ENCODE measurements around the gene MYMX.
"Not testable (repeated sequence)": the region's sequence is repeated elsewhere in the genome, so short reads cannot be mapped to it uniquely, and the experiment has no call there.

Gene MYMX

GRCh38 chr6:44220913-44221290, 4.2 kb downstream of the MYMX start:
- DNase-seq: no peak

- peak; percentile 85 for DNase-seq
These were observed 4.7 kb downstream of the MYMX start for GRCh38 chr6:44221291-44221960.

GRCh38 chr6:44221961-44222335, 5.2 kb downstream of the MYMX start:
- DNase-seq: no peak

DNA sequence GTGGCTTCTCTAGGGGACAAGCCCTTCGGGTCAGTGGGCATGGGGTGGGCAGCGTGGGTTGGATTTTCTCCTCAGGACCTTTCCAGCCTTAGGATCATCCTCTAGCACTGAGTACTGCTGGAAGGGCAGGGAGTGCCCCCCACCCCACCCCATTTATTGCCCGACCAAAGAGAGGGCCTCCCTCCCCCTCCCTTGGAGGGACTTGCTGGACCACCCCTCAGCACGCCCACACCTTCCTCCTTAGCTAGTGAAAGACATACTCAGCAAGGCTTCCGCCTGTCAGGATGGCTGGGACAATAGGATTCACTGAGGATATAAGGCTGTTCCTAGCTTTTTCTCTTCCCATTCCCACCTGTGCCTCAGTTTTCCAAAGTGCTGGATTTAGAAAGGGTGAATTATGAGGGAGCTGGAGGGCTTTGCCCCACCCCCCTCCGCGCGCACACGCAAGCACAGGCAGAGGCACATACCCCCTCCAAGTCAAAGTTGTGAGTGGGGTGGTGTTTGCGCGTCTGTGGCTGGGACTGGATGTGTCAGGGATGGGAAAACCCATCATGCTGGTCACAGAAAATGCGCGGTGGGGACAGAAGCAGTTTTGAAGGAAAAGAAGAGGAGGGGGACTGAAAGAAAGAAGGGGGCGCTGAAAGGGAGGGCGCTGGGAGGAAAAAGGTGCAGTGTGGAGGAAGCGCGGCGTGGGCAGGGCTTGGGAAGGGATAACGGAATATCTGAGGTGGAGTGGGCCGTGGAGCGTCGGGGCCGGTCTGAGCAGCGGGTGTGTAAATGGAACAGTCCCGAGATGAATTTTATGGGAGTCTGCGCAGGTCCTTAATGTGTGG, 6.0 kb downstream of the MYMX start:
- peak; percentile 43 for DNase-seq

- DNase-seq: peak; percentile 91
These were observed 6.7 kb downstream of the MYMX start, which contains the start of gene SLC29A1 for GRCh38 chr6:44223319-44224028. TSS of gene SLC29A1 (plus strand) at chr6:44223595. CDS start at chr6:44227314, 3,719 bp downstream.

GRCh38 chr6:44224029-44224964, 7.6 kb downstream of the MYMX start:
- DNase-seq: no peak

GRCh38 chr6:44224965-44225305, 8.2 kb downstream of the MYMX start:
- no peak for DNase-seq

DNA sequence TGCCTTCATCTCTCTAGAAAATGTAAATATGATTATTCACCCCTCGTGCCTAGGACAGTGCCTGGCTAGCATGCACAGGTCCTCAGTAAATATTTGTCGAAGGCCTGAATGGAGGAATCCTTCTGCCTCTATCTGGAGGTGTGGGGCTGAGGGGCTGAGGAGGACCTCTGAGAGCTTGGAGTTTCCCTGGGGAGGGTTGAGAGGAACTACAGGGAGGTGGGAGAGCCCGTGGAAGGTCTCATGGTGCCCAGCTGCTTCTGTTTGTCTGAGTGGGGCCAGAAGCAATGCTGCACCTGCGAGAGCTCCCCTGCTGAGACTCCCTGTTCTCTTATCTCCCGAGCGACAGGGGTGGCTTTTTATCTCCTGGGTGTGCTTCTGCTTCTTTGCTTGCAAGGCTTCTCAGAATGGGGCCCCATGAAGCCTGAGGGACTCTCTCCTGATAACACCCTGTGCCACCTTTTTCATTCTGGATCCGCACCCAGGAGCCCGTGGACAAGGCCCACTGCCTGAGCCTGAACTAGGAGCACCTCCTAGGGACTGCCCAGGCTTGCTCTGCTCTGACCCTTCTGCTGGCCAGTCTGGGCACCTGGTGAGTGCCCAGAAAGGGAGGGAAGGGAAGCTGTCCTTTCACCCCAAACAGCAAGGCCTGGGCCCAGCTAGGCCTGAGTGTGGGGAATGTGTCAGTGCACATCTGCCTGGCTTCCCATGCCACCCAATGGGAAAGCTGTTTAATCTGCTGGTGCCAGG, 9.0 kb downstream of the MYMX start:
- no peak for DNase-seq

DNA sequence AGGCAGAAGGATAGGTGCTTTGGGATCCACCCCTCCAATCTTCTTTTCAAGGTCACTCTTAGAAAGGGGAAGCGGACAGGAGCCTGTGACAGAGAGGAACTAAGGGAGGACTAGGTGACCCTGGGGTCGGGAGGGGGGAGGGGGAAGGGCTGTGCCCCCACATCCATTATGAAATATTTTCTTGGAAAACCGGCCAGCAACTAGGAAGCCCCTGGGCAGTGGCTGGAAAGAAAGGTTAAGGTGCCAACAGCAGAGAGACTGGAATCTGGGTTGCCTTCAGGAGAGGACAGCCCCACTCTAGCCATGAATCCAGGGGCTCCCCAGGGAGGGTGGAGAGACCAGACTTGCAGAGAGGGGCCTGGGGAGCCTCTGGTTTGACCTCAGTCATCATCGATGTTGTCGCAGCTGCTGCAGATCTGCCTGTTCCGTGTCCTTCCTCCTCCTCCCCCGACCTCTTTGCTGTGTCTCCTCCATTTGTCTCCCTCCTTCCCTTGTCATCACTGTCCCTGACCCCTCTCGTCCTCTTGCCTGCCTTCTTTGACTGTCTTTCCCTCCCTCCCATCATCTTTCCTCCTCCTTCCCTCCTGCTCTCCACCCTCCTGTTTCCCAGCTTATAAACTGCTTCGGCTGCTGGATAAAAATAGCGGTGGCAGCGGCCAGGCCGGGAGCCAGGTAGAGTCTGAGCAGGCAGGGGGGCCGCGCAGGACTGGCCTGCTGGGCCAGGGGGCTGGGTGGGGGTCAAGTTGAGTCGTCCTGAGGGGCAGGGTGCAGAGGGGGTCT, 9.8 kb downstream of the MYMX start:
- no peak for DNase-seq

DNA sequence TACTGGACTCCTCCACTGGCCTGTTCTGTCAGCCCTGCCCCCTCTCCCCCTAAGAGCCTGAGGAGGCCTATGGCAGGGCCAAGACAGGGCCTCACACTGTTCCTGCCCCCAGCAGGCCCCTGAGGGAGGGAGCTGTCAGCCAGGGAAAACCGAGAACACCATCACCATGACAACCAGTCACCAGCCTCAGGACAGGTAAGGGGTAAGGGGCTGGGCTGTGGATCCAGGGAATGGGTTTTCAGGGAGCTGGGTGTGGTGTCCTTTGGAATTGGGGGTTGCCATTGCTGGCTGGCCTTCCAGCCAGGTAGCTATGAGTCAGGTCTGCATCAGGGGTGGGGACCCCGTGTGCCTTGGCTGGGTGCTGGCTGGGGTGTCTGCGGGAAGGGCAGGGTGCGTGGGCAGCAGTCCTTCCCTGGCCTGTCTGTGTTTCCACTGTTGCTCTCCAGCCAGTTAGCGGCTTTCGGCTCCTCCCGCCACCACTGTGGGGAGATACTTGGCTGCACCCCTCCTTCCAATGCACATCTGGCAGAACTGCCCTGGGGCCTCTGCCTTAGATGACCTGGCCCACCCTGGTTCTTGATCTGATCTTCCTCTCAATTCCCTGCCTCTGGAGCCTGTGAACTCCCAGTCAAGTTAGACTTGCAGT, 10.5 kb downstream of the MYMX start:
- no peak for DNase-seq

- no peak for DNase-seq
These were observed 11.3 kb downstream of the MYMX start for GRCh38 chr6:44228031-44228430.

DNA sequence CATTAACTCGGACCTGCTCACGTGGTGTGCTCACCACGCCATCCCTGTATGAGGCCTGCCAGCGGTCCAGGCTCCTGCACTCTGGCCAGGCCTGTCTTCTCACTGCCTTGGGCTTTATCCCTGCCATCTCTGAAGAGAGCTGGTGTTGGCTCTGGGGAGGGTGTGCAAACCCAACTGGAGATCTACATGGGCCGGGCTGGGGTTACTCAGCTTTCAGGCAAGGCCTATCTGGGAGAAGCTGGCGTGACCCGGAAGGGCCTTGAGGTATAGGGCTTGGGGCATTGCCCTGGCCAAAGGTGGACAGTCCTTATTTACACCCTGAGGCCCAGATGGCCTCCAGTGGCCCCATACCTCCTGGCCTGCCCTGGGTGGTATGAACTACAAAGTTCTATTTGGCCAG, 11.7 kb downstream of the MYMX start:
- DNase-seq: no peak

GRCh38 chr6:44228836-44229235, 12.1 kb downstream of the MYMX start:
- DNase-seq: no peak

GRCh38 chr6:44229376-44230033, 12.8 kb downstream of the MYMX start:
- no peak for DNase-seq

DNA sequence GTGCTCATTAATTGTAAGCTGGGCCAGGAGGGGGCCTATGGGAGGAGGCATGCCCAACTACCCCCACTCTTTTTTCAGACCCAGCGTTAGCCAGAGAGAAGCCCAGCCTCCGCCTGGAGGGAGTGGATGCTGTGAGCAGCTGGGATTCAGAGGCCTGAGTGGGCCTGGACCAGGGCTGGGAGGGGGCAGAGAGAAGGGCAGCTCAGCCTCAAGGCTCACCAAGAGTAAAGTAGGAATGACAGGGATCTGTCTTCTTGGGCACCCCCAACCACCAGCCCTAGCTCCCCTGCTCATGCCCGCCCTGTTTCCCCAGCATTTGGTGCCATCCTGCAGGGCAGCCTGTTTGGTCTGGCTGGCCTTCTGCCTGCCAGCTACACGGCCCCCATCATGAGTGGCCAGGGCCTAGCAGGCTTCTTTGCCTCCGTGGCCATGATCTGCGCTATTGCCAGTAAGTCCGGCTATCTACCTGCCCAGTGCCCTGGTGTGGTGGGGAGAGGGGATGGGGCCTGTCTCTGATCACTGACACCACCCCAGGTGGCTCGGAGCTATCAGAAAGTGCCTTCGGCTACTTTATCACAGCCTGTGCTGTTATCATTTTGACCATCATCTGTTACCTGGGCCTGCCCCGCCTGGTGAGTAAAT, 13.4 kb downstream of the MYMX start:
- no peak for DNase-seq

DNA sequence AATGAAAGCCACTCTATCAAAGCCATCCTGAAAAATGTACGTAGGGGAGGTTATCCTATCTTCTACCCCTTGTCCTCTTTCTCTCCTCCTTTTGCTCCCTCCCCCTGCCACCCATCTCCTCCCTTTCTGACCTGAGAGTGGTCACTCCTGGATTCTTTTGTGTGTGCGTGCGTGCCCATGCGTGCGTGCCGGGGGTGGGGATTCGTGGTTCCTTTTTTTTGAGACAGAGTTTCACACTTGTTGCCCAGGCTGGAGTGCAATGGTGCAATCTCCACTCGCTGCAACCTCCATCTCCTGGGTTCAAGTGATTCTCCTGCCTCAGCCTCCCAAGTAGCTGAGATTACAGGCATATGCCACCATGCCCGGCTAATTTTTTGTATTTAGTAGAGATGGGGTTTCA, 14.7 kb downstream of the MYMX start:
- DNase-seq: not testable (repeated sequence)

GRCh38 chr6:44232676-44233566, 16.2 kb downstream of the MYMX start:
- no peak for DNase-seq

DNA sequence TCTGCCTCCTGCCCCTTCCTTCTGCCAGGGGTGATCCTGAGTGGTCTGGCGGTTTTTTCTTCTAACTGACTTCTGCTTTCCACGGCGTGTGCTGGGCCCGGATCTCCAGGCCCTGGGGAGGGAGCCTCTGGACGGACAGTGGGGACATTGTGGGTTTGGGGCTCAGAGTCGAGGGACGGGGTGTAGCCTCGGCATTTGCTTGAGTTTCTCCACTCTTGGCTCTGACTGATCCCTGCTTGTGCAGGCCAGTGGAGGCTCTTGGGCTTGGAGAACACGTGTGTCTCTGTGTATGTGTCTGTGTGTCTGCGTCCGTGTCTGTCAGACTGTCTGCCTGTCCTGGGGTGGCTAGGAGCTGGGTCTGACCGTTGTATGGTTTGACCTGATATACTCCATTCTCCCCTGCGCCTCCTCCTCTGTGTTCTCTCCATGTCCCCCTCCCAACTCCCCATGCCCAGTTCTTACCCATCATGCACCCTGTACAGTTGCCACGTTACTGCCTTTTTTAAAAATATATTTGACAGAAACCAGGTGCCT, 16.9 kb downstream of the MYMX start:
- no peak for DNase-seq
